ENCODE results near the gene RAD51B.

- TF ChIP-seq CTCF (IDR thresholded peaks at IDR 0.05) (no peak), POLR2A (IDR thresholded peaks at IDR 0.05) (no peak)
Measured at GRCh38 chr14:68203871-68204270, 384.3 kb downstream of the RAD51B start.
